Sciatic nerve (tissue), 2 donors: ENCODE data around the gene CEACAM7. TPM values are rescaled to one million over a fixed set of nuclear protein-coding genes. Genes with fewer than 3 reads are reported as not detected.
"Not testable (repeated sequence)": the region's sequence is repeated elsewhere in the genome, so short reads cannot be mapped to it uniquely, and the experiment has no call there.

Source experiments
- ATAC-seq: fragments of 200-7000 bp; cut with Tn5 transposase; one replicate; pipeline ENCODE4 v1.9.1; 2020; ENCODE audit warnings: mild to moderate bottlenecking, moderate library complexity
- DNase-seq: peaks from one replicate; pipeline ENCODE4 v3.0.0-alpha.2; 2020; ENCODE audit warnings: low spot score
- intact Hi-C: fragments of 100-400 bp; cut with DNase I; formaldehyde crosslinking; loops from one replicate; pipeline ENCODE4 v1.14.2; 2022
- total RNA-seq: library from RNA; stranded (reverse); fragmentation: NEBNext Ultra II Directional; extraction: Animal tissue kit (Norgen Biotek cat#: 25700); gene quantifications from one replicate; pipeline ENCODE4 v1.2.1, GENCODE V29; 2021
- donor health status: DM: no; HTN: no; CAD: no.
- donor health status: DM: no; HTN: no; CAD: no.

The CEACAM7 gene
- not detected for total RNA-seq

DNA sequence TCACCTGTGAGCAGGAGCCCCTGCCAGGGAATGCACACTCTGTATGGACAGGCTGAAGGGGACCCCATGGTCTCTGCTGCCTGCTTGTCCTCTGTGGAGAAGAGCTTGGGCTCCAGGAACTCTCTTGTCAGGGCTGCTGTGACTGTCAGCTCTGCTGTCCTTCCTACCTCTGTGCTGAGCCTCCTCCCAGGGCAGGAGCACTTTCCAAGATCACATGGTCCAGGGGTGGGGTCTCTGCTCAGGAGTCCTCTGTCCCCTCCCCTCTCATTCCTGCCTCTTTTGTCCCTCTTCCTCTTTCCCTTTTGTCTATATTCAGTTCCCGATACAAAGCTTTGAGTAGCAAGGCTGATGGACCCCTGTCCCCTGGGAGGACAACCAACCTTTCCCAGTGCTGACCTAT lies at the start of gene CEACAM7:
TSS of gene CEACAM7 (minus strand) at position 173 of the 400 bp plus-strand sequence. CDS start at position 68, 105 bp downstream.
- no peak for ATAC-seq
- intact Hi-C loops: no loop called here
- no peak for DNase-seq

GRCh38 chr19:41735071-41735600 lies 47.1 kb upstream of the CEACAM7 start:
- no peak for DNase-seq
- intact Hi-C loops: no loop called here
- no peak for ATAC-seq

DNA sequence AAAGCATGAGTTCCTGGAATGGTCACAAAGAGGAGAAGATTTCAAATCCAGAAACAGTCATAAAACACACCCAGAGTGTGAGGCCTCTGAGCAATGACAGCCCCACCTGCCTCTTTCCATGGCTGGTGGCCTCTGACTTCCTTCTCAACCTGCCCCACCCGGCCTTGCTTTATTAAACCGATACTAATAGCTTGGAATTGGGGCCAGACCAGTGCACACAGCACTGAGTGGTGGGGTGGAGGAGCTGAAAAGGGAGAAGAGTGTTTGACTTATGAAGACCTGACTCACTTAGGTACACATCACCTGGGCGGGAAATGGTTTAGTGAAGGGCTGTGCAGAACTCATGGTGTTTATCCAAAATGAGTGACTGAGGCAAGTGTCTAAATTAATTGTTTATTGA lies 46.5 kb upstream of the CEACAM7 start:
- intact Hi-C loops: no loop called here
- no peak for ATAC-seq
- no peak for DNase-seq

DNA sequence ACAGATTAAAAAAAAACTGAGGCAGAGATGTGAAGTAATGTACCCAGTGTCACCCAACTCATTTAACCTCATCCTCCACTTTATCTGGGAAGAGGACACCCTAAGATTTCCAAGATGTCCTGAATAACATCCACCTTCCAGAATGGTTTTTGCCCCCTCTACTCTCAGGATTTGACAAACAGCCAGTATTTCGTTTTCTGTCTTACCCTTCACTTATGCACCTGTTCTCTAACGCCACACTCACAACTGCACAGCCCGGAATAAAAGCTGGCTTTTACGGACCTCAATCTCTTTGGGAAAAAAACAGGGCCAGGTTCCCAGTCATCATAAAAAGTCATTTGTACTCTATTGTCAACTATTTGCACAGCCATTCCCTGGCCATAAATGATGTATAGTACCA lies 46.1 kb upstream of the CEACAM7 start:
- ATAC-seq (no peak), DNase-seq (no peak)
- intact Hi-C loops: no loop called here

GRCh38 chr19:41726493-41726892 lies 38.4 kb upstream of the CEACAM7 start:
- ATAC-seq (no peak), DNase-seq (no peak)
- intact Hi-C loops: no loop called here

- ATAC-seq (no peak), DNase-seq (no peak)
- intact Hi-C loops: no loop called here
Observed at GRCh38 chr19:41720103-41720502, 32.0 kb upstream of the CEACAM7 start.

GRCh38 chr19:41718761-41719160 lies 30.7 kb upstream of the CEACAM7 start:
- ATAC-seq (no peak), DNase-seq (no peak)
- intact Hi-C loops: no loop called here

GRCh38 chr19:41714598-41714997 lies 26.5 kb upstream of the CEACAM7 start:
- intact Hi-C loops: no loop called here
- DNase-seq (no peak), ATAC-seq (no peak)

- DNase-seq: peak; percentile 15
- intact Hi-C loops: no loop called here
- no peak for ATAC-seq
Observed at GRCh38 chr19:41711376-41712261, 23.5 kb upstream of the CEACAM7 start.

DNA sequence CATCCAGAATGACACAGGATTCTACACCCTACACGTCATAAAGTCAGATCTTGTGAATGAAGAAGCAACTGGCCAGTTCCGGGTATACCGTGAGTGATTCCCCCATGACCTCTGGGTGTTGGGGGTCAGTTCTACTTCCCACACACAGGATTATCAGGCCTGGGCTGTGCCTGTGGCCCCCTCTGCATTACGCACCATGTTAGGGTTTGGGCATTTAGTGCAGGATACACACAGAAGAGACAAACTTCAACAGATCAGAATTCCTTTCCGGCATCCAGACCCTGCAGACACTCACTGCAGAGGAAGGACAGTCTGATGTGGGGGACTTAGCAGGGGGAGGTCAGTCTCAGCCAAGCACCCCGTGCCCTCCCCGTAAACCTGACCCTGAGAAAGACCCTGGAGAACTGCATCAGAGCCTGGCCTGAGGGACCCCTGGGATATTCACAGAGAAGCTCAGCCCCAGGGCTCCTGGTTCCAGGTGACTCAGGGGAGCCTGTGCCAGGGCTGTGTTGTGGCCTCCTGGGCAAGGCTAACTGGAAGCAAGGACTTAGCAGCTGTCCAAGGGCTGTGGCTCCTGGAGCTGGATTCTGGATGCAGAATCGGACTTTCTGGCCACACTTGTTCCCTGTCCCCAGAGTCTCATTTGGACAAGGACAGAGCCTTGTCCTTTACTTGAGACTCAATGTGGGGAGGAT lies 22.0 kb upstream of the CEACAM7 start:
- intact Hi-C loops: no loop called here
- DNase-seq (no peak), ATAC-seq (no peak)

- ATAC-seq, intact Hi-C loops, DNase-seq: not testable (repeated sequence)
Observed at GRCh38 chr19:41709516-41709915, 21.4 kb upstream of the CEACAM7 start.

GRCh38 chr19:41708481-41708880 lies 20.4 kb upstream of the CEACAM7 start, which contains the start of gene CEACAM5:
CEACAM5 (plus strand) TSS chr19:41708626; CDS start chr19:41708732, 106 bp downstream.
- intact Hi-C loops: no loop called here
- ATAC-seq: no peak
- peak; percentile 8 for DNase-seq

DNA sequence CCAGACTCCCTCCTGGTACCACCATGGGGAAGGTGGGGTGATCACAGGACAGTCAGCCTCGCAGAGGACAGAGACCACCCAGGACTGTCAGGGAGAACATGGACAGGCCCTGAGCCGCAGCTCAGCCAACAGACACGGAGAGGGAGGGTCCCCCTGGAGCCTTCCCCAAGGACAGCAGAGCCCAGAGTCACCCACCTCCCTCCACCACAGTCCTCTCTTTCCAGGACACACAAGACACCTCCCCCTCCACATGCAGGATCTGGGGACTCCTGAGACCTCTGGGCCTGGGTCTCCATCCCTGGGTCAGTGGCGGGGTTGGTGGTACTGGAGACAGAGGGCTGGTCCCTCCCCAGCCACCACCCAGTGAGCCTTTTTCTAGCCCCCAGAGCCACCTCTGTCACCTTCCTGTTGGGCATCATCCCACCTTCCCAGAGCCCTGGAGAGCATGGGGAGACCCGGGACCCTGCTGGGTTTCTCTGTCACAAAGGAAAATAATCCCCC lies 19.9 kb upstream of the CEACAM7 start:
- ATAC-seq: no peak
- DNase-seq: no peak
- intact Hi-C loops: no loop called here

GRCh38 chr19:41707502-41707812 lies 19.4 kb upstream of the CEACAM7 start:
- no peak for ATAC-seq
- peak; percentile 38 for DNase-seq
- intact Hi-C loops: no loop called here

GRCh38 chr19:41706741-41707501 lies 18.9 kb upstream of the CEACAM7 start:
- intact Hi-C loops: no loop called here
- peak; percentile 59 for DNase-seq
- ATAC-seq: peak; percentile 42

DNA sequence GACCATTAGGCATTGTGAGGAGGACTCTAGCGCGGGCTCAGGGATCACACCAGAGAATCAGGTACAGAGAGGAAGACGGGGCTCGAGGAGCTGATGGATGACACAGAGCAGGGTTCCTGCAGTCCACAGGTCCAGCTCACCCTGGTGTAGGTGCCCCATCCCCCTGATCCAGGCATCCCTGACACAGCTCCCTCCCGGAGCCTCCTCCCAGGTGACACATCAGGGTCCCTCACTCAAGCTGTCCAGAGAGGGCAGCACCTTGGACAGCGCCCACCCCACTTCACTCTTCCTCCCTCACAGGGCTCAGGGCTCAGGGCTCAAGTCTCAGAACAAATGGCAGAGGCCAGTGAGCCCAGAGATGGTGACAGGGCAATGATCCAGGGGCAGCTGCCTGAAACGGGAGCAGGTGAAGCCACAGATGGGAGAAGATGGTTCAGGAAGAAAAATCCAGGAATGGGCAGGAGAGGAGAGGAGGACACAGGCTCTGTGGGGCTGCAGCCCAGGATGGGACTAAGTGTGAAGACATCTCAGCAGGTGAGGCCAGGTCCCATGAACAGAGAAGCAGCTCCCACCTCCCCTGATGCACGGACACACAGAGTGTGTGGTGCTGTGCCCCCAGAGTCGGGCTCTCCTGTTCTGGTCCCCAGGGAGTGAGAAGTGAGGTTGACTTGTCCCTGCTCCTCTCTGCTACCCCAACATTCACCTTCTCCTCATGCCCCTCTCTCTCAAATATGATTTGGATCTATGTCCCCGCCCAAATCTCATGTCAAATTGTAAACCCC lies 17.5 kb upstream of the CEACAM7 start:
- peak; percentile 56 for DNase-seq
- intact Hi-C loops: no loop called here
- no peak for ATAC-seq

DNA sequence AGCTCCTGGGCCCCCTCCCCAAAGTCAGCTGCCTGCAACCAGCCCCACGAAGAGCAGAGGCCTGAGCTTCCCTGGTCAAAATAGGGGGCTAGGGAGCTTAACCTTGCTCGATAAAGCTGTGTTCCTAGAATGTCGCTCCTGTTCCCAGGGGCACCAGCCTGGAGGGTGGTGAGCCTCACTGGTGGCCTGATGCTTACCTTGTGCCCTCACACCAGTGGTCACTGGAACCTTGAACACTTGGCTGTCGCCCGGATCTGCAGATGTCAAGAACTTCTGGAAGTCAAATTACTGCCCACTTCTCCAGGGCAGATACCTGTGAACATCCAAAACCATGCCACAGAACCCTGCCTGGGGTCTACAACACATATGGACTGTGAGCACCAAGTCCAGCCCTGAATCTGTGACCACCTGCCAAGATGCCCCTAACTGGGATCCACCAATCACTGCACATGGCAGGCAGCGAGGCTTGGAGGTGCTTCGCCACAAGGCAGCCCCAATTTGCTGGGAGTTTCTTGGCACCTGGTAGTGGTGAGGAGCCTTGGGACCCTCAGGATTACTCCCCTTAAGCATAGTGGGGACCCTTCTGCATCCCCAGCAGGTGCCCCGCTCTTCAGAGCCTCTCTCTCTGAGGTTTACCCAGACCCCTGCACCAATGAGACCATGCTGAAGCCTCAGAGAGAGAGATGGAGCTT lies 15.7 kb upstream of the CEACAM7 start:
- intact Hi-C loops: no loop called here
- DNase-seq (peak; percentile 19), ATAC-seq (no peak)

GRCh38 chr19:41702171-41702651 lies 14.1 kb upstream of the CEACAM7 start:
- no peak for DNase-seq
- intact Hi-C loops: no loop called here
- no peak for ATAC-seq
